Measurements from ENCODE around the gene CPLX3. TPM values are rescaled to one million over a fixed set of nuclear protein-coding genes. Genes with fewer than 3 reads are reported as not detected.

Gene CPLX3
- total RNA-seq, 4 donors from 2014 or later: not detected

DNA sequence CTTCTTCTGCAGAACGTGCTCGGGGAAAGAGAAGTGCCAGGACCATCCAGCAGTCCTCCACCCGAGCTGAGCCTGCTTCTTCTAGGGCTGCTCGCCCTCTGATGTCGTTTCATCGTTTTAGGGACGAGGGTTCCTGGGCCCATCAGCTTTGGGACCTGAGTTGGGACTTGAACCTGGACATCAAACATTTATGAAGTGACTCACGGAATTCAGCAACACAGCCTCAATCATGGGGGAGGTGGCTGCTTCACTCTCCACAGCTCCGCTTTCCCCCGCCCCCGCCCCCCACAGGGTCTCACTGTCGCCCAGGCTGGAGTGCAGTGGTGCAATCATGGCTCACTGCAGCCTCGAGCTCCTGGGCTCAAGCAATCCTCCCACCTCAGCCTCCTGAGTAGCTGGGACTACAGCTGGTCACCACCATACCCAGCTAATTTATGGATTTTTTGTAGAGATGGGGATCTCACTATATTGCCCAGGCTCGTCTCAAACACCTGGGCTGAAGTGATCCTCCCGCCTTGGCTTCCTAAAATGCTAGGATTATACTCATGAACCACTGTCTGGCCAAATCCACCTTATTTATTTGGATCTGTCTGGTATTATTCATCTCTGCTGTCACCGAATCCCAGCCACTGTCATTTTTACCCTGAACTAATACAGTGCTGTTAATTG, 47.5 kb downstream of the CPLX3 start:
- Histone ChIP-seq H3K36me3 (no peaks in the 10 kb centered on the region), H3K4me1 (peaks cover 2 to 43% (median 30%) of the 10 kb centered on the region in 3 donors), H3K27ac (peak overlapping the region in 3 of 4 donors; percentile 94 to 96 (median 95)), H3K4me3 (peak overlapping the region; percentile 41 to 71), H3K27me3 (no peaks in the 10 kb centered on the region), H3K9me3 (no peaks in the 10 kb centered on the region)
- WGBS, 2 donors (ENCODE audit: low coverage in 1 of 2): 25 to 39% methylated on average over 6 to 11 of the region's 16 CpGs
- TF ChIP-seq, protein P1, sequence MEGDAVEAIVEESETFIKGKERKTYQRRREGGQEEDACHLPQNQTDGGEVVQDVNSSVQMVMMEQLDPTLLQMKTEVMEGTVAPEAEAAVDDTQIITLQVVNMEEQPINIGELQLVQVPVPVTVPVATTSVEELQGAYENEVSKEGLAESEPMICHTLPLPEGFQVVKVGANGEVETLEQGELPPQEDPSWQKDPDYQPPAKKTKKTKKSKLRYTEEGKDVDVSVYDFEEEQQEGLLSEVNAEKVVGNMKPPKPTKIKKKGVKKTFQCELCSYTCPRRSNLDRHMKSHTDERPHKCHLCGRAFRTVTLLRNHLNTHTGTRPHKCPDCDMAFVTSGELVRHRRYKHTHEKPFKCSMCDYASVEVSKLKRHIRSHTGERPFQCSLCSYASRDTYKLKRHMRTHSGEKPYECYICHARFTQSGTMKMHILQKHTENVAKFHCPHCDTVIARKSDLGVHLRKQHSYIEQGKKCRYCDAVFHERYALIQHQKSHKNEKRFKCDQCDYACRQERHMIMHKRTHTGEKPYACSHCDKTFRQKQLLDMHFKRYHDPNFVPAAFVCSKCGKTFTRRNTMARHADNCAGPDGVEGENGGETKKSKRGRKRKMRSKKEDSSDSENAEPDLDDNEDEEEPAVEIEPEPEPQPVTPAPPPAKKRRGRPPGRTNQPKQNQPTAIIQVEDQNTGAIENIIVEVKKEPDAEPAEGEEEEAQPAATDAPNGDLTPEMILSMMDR (IDR thresholded peaks at IDR 0.05): no peak
- TF ChIP-seq EP300 (IDR thresholded peaks at IDR 0.05) (no peak), POLR2AphosphoS5 (IDR thresholded peaks at IDR 0.05) (no peak), POLR2A (IDR thresholded peaks at IDR 0.05) (no peak)
- ATAC-seq: no peak

DNA sequence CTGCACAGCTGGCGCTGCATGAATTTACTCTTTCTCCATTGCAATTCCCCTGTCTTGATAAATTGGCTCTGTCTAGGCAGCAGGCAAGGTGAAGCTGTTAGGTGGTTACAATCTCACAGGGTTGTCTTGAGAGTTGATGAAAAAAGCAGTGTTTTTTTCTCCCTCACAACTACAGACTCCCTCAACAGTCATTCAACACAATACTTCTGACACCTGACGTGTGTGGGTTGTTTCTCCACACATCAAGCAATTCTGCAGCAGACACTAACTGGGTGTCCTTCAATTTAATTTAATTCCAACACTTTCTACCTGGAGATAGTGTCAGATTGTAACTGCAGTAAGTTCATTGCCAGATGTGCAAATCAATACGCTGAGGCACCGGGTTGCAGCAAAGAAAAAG, 51.8 kb downstream of the CPLX3 start:
- Histone ChIP-seq H3K4me1 (peaks cover 0 to 6% (median 0%) of the 10 kb centered on the region in 3 donors), H3K36me3 (no peaks in the 10 kb centered on the region), H3K9me3 (no peaks in the 10 kb centered on the region), H3K4me3 (no peak overlapping the region), H3K27ac (no peak overlapping the region), H3K27me3 (no peaks in the 10 kb centered on the region)
- WGBS, 2 donors (ENCODE audit: low coverage in 1 of 2): 73 to 82% methylated on average over 2 to 4 of the region's 4 CpGs
- TF ChIP-seq POLR2A (IDR thresholded peaks at IDR 0.05) (no peak), EP300 (IDR thresholded peaks at IDR 0.05) (no peak), POLR2AphosphoS5 (IDR thresholded peaks at IDR 0.05) (no peak)
- TF ChIP-seq, protein P1 (IDR thresholded peaks at IDR 0.05): no peak
- ATAC-seq: no peak

Small RNAs within 50 kb of the gene (small RNA-seq; reads per million reads assigned to genes)
- gene CPLX3: 0 reads per million in 4 donors
- 0 reads per million in 4 donors for gene MIR4513
- gene MIR6882: 0 to 0.09 (median 0) reads per million in 4 donors

Other genes starting within 250 kb of the CPLX3 start
- gene CLK3, start 210.8 kb upstream of the CPLX3 start, total RNA-seq: 100 to 1,000 TPM in 1 of 4 donors, 10 to 100 TPM in 3; 62.8 to 108 (median 82.5) TPM
- gene EDC3, start 130.6 kb upstream of the CPLX3 start, total RNA-seq: 10 to 100 TPM; 13.6 to 31.8 (median 17.2) TPM
- gene CYP1A1, start 101.1 kb upstream of the CPLX3 start, total RNA-seq: 1 to 10 TPM in 1 of 4 donors, under 1 TPM in 1, not detected in 2; 0.47 to 2.2 TPM
- not detected for gene CYP1A2, start 77.8 kb upstream of the CPLX3 start, total RNA-seq
- gene CSK, start 44.5 kb upstream of the CPLX3 start, total RNA-seq: 10 to 100 TPM in 3 of 4 donors, 1 to 10 TPM in 1; 8.4 to 23.1 (median 18.2) TPM
- under 1 TPM in 1 of 4 donors, not detected in 3; 0.27 TPM for gene LMAN1L, start 13.8 kb upstream of the CPLX3 start, total RNA-seq
- gene ULK3, start 16.5 kb downstream of the CPLX3 start, total RNA-seq: 10 to 100 TPM; 26.4 to 51.8 (median 32.7) TPM
- 100 to 1,000 TPM in 1 of 4 donors, 10 to 100 TPM in 3; 45.6 to 111 (median 72.1) TPM for gene SCAMP2, start 46.7 kb downstream of the CPLX3 start, total RNA-seq
- 10 to 100 TPM; 36.5 to 58.8 (median 42.5) TPM for gene MPI, start 63.4 kb downstream of the CPLX3 start, total RNA-seq
- 10 to 100 TPM; 85.0 to 93.4 (median 88.8) TPM for gene FAM219B, start 80.2 kb downstream of the CPLX3 start, total RNA-seq
- gene COX5A, start 111.4 kb downstream of the CPLX3 start, total RNA-seq: 100 to 1,000 TPM in 2 of 4 donors, 10 to 100 TPM in 2; 57.9 to 105 (median 94.5) TPM
- 1 to 10 TPM; 1.6 to 8.0 (median 6.7) TPM for gene RPP25, start 130.1 kb downstream of the CPLX3 start, total RNA-seq
- gene SCAMP5, start 168.9 kb downstream of the CPLX3 start, total RNA-seq: 10 to 100 TPM in 1 of 4 donors, 1 to 10 TPM in 3; 2.2 to 10.1 (median 5.6) TPM
- 10 to 100 TPM in 3 of 4 donors, 1 to 10 TPM in 1; 7.8 to 14.2 (median 12.9) TPM for gene PPCDC, start 197.0 kb downstream of the CPLX3 start, total RNA-seq

All from gastroesophageal sphincter (tissue), 4 donors.